Thyroid gland (tissue), 4 donors: ENCODE measurements around the gene MCF2L. TPM values are rescaled to one million over a fixed set of nuclear protein-coding genes. Genes with fewer than 3 reads are reported as not detected.

ENCODE experiments used
- DNase-seq, 2 donors: peaks; one replicate each; pipeline ENCODE4 v3.0.0-alpha.2; 2019
- H3K27ac ChIP-seq, 3 donors: fragments of 200-600 bp; sonication (generic); 1 replicate in 2 of 3; 2 replicates in 1 of 3; pipeline ENCODE4 v1.5.1; 2016 to 2019; ENCODE audit warnings: mild to moderate bottlenecking in 1 of 3, moderate library complexity in 1 of 3
- H3K27me3 ChIP-seq: fragments of 200-600 bp; sonication (generic); one replicate; pipeline ENCODE4 v1.5.1; 2019
- H3K36me3 ChIP-seq, 2 donors: fragments of 200-600 bp; sonication (generic); one replicate each; pipeline ENCODE4 v1.5.1; 2016 to 2019
- H3K4me1 ChIP-seq, 2 donors: fragments of 200-600 bp; sonication (generic); one replicate each; pipeline ENCODE4 v1.5.1; 2017 to 2019
- H3K4me3 ChIP-seq, 3 donors: fragments of 200-600 bp; sonication (generic); replicated peaks in 1 of 3; 1 replicate in 2 of 3; 2 replicates in 1 of 3; pipeline ENCODE4 v1.5.1; 2016; ENCODE audit warnings: mild to moderate bottlenecking in 1 of 3
- H3K9me3 ChIP-seq: fragments of 200-600 bp; sonication (generic); one replicate; pipeline ENCODE4 v1.5.1; 2017
- POLR2A ChIP-seq, 2 donors: fragments of 450-650 bp; IDR thresholded peaks; one replicate each; pipeline ENCODE4 v1.6.1; 2017; ENCODE audit warnings: antibody characterized with exemption in 2 of 2, mild to moderate bottlenecking in 2 of 2, moderate library complexity in 1 of 2
- WGBS, 2 donors: methylation state at CpG; one replicate each; pipeline ENCODE4 v1.1.5; 2017; 5-methylcytosine and 5-hydroxymethylcytosine counted together
- intact Hi-C: fragments of 100-400 bp; cut with DNase I; formaldehyde crosslinking; loops from one replicate; pipeline ENCODE4 v1.15.1; 2023
- total RNA-seq, 4 donors: library from RNA; depleted of rRNA; stranded (reverse); fragments of >200 nt; gene quantifications; one replicate each; pipeline ENCODE4 v1.2.3, GENCODE V29; 2016
- TF ChIP-seq, protein P1 (sequence below), 6 experiments: fragments of 200-600 bp in 3 of 6; fragments of 450-650 bp in 3 of 6; sonication (generic) in 3 of 6; IDR thresholded peaks; one replicate each; pipeline ENCODE4 v1.5.1; 2016 to 2019; ENCODE audit warnings: antibody characterized with exemption in 6 of 6, mild to moderate bottlenecking in 2 of 6, inconsistent platforms in 1 of 6, moderate library complexity in 1 of 6

Gene MCF2L
- total RNA-seq, 4 donors from 2014 or later, result 35.6 to 83.4 (median 43.6) TPM

DNA sequence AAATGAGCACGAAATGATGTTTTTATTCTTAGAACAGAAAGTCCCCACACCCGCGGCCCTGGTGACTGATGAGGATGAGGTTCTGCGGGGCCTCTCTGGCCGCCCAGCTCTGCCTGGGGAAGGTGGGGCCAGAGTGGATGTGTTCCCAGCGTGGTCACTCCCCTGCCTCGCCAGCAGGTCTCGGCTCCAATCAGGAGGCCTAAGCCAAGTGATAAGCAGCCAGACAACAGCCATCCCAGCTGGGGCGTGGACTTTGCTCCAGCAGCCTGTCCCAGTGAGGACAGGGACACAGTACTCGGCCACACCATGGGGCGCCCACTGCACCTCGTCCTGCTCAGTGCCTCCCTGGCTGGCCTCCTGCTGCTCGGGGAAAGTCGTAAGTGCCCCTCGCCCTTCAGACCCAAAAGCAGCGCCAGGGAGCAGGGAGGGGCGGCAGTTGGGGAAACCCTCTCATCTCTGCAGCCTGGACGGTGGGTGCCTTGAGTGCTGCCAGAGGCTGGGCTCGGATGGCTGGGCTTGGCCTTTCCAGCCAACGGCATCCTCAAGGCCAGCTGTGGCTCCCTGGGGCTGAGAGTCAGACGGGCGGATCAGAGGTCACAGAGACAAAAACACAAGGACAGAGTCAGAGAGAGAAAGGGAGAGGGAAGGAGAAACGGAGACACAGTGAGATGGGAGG lies 153.7 kb downstream of the MCF2L start, which contains the start of gene F10:
Gene F10 (plus strand): TSS at position 250 of the 676 bp plus-strand sequence. CDS start 57 bp downstream, at position 307.
- Histone ChIP-seq H3K4me1 (no peaks in the 10 kb centered on the region), H3K36me3 (no peaks in the 10 kb centered on the region), H3K27ac (no peak within 1 kb of the TSS), H3K9me3 (no peaks in the 10 kb centered on the region), H3K27me3 (no peaks in the 10 kb centered on the region), H3K4me3 (no peak within 1 kb of the TSS)
- DNase-seq, result no peak
- no peak for TF ChIP-seq POLR2A (IDR thresholded peaks at IDR 0.05)
- TF ChIP-seq, protein P1, sequence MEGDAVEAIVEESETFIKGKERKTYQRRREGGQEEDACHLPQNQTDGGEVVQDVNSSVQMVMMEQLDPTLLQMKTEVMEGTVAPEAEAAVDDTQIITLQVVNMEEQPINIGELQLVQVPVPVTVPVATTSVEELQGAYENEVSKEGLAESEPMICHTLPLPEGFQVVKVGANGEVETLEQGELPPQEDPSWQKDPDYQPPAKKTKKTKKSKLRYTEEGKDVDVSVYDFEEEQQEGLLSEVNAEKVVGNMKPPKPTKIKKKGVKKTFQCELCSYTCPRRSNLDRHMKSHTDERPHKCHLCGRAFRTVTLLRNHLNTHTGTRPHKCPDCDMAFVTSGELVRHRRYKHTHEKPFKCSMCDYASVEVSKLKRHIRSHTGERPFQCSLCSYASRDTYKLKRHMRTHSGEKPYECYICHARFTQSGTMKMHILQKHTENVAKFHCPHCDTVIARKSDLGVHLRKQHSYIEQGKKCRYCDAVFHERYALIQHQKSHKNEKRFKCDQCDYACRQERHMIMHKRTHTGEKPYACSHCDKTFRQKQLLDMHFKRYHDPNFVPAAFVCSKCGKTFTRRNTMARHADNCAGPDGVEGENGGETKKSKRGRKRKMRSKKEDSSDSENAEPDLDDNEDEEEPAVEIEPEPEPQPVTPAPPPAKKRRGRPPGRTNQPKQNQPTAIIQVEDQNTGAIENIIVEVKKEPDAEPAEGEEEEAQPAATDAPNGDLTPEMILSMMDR (IDR thresholded peaks at IDR 0.05), result no peak
- 43 to 51% methylated on average over 19 to 22 of the region's 23 CpGs for WGBS, 2 donors
- intact Hi-C loops, result no loop called here

DNA sequence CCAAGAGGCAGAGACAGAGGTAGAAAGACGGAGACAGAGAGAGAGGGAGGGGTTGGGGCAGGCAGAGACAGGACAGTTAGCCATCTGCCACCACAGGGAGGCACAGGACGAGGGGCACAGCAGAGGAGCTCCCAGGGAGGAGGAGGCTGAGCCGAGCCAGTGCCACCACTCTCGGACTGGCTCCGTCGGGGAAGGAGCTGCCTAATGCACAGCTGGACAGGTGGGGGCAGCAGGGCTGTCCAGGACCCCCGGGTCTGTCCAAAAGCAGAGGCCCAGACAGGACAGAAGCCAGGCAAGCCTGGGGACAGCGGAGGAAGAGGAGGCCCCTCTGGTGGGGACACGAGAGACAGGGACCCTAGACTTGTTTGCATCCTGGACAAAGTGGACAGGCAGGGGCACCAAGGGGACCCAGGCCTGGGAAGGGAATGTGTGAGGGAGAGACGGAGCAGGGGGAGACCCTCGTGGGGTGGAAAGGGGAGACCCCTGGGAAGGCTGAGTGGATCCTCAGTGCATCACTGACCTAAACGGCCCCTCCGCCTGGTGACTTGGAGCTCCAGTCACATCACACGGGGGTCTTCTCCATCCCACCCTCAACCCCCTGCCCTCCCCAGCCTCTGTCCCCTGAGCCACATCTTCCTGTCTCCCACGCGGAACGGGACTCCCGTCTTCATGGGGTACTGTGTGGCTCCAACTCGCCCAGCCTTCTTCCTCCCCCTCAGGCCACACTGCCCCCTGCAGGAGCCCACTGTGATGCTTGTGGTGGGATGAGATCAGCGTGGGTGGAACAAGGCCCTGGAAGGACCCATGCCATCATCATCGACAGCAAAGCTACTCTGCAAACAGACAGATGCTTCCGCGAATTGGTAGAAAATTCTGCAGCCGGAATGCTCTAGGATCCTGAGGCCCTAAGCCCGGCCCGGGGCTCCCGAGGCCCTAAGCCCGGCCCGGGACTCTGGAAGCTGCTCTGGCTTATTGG lies 154.5 kb downstream of the MCF2L start:
- Histone ChIP-seq H3K36me3 (no peaks in the 10 kb centered on the region), H3K27me3 (no peaks in the 10 kb centered on the region), H3K4me1 (no peaks in the 10 kb centered on the region), H3K4me3 (no peak overlapping the region), H3K27ac (no peak overlapping the region), H3K9me3 (no peaks in the 10 kb centered on the region)
- TF ChIP-seq, protein P1 (IDR thresholded peaks at IDR 0.05), result no peak
- no peak for TF ChIP-seq POLR2A (IDR thresholded peaks at IDR 0.05)
- intact Hi-C loops, result no loop called here
- DNase-seq, result no peak
- 81% methylated on average over 29 of the region's 29 CpGs for WGBS, 2 donors

DNA sequence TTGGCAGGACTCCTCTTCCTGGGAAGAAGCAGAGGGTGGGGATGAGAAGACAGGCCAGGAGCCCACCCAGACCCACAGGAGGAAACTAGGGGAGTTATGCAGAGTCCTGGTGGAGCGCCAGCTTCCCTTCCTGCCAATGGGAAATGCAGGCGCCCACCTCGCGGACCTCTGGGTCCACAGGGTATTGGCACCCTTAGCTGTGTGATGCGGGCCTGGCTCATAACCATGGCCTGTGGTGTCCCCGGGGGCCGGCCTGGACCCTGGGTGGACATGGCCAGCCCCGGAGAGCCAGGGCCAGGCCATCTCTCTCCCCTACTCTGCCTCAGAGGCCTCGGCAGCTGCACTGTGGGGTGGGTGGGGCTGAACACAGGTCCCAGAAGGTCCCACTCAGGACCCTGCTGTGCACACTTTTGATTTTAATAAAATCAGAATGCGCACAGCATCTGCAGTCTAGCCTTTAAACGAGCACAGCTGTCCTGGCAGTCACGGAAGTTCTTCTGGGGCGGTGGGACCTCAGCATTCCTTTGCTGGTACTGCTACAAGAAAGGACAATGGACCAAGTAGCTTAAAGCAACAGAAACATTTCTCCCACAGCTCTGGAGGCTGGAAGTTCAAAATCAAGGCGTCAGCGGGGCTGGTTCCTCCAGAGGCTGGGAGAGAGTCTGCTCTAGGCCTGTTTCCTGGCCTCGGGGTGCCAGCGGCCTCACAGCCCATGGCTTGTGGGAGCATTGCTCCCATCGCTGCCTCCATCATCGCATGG lies 155.4 kb downstream of the MCF2L start:
- H3K36me3 ChIP-seq, result no peaks in the 10 kb centered on the region
- 88 to 96% methylated on average over 12 to 16 of the region's 19 CpGs for WGBS, 2 donors
- intact Hi-C loops, result no loop called here
- H3K27ac ChIP-seq, result no peak overlapping the region
- H3K9me3 ChIP-seq, result no peaks in the 10 kb centered on the region
- TF ChIP-seq, protein P1 (IDR thresholded peaks at IDR 0.05), result no peak
- TF ChIP-seq POLR2A (IDR thresholded peaks at IDR 0.05), result no peak
- DNase-seq, result no peak
- no peak overlapping the region for H3K4me3 ChIP-seq
- H3K27me3 ChIP-seq, result no peaks in the 10 kb centered on the region
- H3K4me1 ChIP-seq, result no peaks in the 10 kb centered on the region

DNA sequence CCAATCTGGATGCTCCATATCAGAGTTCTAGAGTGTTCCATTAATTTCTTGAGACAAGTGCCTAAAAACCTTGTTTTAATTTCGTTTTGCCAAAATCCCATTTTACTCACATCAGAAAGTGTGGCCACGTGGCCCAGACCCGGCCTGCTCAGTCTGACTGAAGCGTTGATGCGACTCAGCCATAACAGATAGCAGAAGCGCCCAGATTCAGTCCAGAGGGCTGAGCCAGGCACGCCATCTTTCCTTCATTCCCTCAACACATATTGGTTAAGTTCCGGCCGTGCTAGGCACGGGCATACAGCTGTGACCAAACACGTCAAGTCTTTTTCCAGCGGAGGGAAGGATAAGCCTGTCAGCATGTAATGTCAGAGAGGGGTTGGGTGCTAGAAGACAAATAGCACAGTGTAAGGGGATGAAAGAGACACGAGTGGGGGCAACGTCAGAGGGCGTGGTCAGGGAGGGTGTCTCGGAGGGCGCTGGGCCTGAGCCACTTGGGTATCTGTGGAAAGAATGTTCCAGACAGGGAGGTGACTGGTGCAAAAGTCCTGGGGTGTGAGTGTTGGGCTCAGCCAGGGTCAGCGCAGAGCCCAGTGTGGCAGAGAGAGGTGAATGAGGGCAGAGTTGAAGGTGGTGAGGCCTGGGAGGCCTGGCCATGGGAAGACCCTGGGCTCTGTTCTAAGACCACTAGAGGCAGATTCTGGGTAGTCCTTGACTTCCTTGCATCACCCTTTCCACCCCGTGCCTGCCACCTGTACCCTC lies 156.7 kb downstream of the MCF2L start:
- H3K4me3 ChIP-seq, result no peak overlapping the region
- DNase-seq, result no peak
- 89 to 94% methylated on average over 19 of the region's 19 CpGs for WGBS, 2 donors

More for the DNA sequence above, 156.7 kb downstream of the MCF2L start:
- H3K27ac ChIP-seq, result no peak overlapping the region
- H3K4me1 ChIP-seq, result peaks cover 3 to 4% of the 10 kb centered on the region in 2 donors
- TF ChIP-seq, protein P1 (IDR thresholded peaks at IDR 0.05), result no peak
- TF ChIP-seq POLR2A (IDR thresholded peaks at IDR 0.05), result no peak
- H3K27me3 ChIP-seq, result no peaks in the 10 kb centered on the region
- H3K9me3 ChIP-seq, result no peaks in the 10 kb centered on the region
- H3K36me3 ChIP-seq, result no peaks in the 10 kb centered on the region
- intact Hi-C loops, result no loop called here
